GM18858 (cell line): Measurements from ENCODE around the gene DGKI.

ENCODE experiments used
- ATAC-seq: cut with Tn5 transposase; IDR thresholded peaks from one replicate; pipeline ENCODE4 v1.9.1; 2021; ENCODE audit not compliant: unreplicated experiment

DGKI gene

DNA sequence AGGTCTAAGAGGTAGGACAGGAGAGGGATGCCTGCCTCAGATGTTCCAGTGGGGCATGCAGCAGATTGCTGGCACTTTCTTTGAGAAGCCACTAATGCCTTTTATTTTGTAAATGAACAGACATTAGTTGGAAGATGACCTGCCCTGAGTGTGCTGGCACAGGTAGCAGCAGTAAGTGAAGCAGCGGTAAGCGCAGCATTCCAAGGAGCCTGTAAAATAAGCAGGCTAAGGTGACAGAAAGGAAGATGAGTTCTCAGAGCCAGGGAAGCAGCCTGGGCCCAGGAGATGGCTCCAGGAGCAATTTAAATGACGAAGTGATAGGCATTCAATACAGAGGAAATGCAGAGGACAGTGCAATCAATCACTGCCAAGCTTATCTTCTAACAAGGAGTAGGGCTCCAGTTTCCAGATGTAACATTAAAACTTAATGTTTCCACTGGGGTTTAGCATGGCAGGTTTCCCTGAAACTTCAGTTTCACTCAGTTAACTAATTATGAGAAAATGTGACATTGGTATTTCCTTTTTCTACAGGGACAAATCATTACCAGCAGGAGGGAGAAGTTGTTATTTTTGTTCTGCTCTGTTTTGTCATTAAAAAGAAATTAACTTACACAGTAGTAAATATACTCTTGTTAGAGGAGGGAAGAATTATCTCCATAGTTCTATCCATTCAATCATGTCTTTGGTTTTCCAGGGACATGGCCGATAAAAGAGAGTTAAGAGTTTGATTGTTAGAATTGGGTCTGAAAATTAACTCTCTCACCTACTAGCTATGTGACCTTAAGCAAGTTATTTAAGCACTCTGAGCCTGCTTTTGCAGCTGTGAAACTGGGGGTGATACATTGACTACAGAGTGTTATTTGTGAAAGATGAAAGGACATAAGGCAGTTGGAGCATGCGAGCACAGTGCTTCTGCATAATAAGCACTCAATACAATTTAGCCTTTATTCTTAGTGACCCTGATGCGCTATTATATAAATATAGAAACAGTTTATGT, 406.6 kb downstream of the DGKI start:
- ATAC-seq = no peak

DNA sequence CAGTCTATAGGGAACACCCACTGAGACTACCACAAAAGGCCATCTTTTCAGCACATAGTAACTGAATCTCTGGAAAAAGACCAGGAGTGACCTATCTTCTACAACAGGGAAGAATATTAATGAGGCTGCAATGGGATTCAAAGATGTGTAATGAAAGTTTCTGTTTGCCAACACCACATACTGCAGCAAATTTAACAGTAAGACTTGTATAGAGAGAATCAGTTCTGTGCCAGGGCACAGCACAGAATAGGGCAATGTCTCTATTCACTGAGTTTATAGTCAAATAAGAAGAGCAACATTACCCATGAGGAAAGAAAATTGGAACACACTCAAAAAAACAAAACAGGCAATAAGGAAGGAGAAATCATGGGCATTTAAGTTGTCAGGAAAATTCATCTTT, 411.8 kb downstream of the DGKI start:
- ATAC-seq = no peak

DNA sequence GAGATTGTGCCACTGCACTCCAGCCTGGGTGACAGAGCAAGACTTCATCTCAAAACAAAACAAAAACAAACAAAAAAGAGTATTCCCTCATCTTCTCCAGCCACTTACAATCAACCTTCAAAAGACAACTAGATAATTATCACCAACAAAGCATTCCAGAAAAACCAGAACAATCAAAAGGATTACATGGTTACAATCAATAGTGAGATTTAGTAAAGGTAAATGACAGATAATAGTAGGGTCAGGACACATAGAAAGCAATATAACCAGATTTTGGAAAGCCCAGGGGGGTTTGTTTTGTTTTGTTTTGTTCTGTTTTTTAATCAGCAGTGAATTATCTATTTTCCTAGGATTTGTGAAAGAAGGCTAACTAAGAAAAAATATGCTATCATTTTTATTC, 412.2 kb downstream of the DGKI start:
- ATAC-seq = no peak

DNA sequence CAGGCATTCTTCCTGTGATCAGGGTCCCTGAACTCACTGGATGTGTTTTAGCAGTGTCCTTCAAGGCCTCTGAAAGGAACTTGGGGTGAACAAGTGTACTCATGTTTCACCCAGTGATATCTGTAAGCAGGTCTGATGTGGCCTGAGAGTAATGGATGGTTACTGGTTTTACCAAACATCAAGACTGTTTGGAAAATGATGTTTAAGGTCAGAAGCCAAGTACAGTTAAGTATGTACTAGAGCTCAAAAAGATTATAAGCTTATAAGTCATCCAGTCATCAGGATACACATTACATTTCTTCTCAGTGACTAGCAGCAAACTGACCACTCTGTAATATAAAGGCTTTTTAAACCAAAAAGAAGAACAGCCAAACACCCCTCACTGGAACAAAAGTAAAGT, 423.5 kb downstream of the DGKI start:
- ATAC-seq = no peak

DNA sequence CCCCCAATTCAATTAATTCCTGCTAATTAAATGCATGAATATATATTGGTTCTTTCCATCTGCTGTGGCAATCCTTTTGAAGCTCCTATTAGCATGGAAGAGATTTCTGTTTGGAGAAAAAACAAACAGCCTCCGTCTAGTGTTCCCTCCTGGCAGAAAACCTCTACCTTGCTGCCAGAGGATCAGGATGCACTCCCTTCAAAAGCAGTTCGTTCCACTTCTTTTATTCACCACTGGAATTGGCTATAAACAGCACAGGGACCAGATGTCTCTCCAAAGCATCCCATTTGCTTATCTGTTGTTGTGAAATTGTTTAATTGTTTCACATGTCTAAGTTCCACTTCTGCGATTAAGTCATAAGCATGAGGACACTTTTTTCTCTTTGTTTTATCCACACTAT, 425.4 kb downstream of the DGKI start:
- no peak for ATAC-seq

DNA sequence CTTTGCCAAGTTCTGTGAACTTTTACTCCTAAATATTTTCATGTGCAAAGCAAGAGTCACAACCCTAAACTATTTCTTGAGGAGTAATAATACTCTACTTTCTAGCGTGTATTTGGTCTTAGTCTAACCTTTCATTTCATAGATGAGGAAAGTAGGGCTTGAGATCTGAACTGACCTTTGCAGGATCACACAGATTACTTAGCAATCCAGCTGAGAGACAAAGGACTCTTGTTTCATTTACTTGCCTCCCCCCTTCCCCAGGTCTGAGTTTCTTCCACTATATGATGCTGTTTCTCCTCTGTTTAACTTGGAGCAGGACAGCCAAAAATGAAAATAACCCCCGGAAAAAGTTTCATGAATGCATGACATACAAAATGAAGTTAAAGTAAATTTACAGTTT, 427.9 kb downstream of the DGKI start:
- no peak for ATAC-seq

DNA sequence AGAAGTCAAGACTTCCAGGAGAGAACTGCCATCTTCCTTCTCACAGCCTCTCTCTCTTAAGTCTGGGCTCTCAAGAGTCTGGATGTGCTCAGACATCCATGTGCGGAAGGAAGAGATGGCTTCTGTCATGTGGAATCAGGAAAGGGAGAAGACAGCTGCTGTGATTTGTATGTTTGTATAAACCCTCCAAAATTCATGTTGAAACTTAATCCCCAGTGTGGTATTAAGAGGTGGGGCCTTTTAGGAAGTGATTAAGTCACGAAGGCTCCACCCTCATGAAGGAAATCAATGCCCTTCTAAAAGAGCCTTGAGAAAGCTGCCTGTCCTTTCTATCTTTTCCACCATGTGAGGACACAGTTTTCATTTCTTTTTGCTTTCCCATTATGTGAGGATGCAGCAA, 429.3 kb downstream of the DGKI start:
- ATAC-seq = no peak

DNA sequence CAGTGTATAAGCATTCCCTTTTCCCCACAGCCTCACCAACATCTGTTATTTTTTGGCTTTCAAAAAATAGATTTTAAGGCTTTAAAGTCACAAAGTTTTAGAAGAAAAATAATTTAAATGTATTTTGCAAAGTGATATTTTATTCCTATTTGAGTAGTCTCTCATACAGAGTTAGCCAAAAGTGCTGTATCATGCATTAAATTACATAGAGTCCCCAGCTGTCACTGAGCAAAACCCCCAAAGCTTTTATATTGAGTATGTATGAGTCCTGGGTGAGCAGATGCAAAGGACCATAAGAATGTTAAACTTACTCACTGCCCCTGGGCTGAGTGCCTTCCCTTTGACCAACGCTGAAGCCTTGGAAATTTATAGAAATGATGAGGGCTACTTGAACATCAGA, 432.9 kb downstream of the DGKI start:
- no peak for ATAC-seq

DNA sequence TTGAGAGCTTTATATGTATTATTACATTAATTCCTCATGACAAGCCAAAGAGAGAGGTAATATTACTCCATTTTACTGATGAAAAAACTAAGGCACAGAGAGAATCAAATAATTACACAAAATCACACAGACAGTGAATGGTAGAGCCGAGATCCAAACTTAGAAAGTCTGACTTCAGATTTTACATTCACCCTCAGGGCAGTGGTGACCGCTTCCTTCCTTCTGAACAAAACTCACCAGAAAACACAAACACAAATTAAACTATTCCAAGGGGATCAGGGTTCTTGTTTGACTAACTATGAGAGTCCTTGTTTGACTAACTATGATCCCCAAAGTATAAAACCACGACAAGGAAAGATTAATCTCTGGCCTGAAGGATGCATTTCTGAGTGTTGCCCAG, 435.3 kb downstream of the DGKI start:
- no peak for ATAC-seq

DNA sequence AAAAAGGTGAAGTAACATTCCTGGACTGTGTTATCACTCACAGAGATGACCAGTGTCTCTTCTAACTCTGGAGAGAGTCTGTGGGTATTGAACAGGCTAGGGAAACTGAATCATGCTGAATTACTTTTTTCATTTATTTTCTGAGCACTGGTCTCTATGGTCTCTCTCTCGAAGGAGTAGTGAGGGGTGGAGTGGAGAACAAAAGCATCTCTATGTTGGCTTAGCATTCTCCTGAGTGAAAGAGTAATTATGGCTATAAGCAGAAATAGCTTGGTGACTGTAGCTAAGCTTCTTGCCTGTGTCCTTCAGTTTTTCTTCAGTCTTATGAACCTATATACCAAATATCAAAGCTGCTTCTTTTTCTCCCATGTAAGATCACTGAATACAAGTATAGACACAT, 438.6 kb downstream of the DGKI start:
- ATAC-seq = no peak

DNA sequence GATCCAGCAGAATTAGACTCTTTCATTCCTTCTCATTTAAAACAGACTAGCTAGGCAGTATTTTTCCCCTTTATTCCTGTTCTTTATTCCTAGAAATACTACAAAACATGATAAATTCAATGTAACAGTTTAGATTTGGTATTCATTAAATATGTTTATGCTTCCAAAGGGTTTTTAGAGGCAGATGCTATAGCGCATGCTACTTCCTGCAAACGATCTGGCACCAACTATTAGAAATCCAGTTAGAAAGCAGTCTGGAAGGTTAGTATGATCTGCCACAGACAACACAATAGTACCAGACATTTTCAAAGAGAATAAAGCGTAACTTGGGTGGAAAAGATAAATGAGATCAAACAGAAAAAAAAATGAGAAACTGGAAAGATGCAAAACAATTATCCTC, 439.7 kb downstream of the DGKI start:
- ATAC-seq = no peak

DNA sequence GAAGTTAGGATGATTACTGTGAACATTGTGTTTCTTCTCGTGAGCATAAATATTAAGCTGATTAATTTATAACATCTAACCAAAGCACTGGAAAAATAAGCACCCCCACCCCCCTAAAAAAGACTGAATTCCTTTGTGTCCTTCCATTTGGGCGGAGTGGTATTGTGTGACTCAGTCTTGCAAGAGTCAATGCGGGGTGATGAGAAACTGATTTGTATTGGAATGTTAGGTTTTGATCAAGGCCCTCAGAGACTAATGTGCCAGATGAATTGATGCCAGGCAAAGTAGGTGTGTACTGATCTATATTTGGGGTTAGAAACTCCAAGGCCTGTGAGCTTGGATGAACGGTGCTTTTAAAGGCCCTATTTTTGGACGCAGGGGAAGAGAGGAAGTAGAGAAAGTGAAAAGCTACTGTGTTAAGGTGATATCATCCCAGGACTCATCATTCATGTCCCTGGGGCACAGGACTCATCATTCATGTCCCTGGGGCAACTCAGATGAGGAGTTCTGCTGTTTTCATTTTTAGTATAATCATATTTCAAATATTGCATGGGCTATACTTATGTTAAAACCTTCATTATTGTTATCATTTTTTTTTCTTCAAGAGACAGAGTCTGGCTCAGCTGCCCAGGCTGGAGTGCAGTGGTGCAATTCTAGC, 442.0 kb downstream of the DGKI start:
- ATAC-seq = no peak

DNA sequence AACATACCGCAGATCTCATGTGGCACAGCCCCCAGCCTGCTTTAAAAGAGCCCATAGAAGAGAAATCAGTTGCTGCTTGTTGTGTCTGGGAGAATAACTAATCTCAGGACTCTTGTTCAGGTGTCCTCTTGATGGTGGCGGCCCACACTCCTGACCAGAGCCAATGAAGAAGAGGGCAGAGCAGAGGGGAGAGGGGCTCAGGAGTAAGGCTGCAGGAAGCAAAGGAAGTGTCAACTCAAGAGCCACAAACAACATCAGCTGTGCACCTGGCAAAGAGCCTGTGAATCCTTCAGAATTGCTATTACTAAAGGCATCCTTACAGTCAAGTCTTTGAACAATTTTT, 443.4 kb downstream of the DGKI start:
- ATAC-seq = no peak

DNA sequence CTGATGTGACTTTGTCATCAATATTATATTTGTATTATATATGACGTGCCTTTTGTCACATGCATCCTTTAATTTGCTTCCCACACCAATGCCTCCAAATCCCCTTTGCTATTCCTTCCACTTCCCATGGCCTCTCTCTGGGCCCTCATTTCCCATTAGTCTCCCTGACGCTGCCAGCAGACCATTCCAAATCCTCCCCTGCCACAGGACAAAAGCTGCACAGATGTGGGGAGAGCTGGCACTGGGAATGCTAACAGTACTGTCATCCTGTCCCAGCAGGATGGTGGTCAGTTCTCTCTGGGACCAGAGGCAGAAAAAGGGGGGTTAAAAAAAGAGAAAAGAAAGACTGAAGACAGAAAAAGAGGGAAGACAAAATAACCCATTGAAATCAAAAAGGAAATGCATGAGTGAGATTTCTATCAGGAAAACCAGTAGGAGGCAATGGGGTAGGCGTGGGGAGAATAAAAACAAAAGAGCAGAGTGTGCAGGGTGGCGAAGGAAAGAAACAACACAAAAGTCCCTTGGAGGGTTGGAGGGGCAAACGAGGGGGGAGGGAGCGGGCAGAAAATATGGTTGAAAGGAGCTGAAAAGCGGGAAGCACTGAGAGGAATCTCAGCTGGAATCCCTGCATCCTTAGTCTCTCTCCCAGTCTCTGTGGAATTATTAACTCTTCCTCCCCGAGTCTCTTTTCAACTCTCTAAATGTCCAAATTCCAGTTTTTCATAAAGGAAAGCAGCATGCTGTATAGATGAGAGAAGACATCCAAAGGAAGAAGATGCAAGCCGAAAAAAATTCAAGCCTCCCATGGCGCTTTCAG, 444.0 kb downstream of the DGKI start:
- no peak for ATAC-seq

DNA sequence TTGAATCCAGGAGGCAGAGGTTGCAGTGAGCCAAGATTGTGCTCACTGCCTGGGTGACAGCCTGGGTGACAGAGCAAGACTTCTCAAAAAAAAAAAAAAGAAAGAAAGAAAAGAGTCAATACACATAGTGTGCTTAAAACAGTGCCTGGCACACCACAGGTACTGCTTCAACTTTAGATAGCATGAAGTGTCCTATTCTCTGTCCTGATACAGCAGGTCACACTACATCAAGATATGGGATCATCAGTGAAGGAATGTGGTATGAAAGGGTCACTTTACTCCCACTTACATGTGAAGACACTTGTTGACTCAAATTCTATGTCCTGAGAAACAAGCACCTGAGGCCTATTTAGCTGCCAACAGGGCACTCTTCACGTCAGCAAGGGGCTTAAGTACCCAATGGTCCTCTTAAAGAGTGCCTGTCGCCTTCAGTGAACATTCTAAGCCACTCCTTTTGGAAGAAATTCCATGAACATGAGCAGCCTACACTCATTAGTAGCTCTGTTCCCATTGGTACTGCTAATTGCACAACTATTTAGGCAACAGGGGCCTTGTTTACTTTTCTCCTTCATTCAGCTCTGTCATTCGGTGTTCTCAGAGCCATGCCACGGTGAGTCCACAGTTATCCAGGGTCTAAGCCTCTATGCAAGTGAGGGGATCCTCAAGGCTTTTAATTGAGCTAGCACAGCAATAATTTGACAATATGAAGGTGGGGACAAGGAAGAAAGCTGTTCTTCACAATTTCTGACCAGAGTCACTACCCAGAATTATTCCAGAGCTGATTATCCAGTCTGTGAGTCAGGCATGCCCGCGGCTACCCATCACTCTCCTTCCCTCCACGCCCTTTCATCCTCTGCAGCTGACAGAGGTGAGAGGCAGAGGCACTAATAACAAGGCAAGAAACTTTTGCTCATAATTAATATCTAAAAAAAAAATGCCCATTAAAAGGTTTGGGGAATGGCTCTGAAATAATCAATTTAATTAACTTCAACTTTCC, 446.6 kb downstream of the DGKI start:
- no peak for ATAC-seq

DNA sequence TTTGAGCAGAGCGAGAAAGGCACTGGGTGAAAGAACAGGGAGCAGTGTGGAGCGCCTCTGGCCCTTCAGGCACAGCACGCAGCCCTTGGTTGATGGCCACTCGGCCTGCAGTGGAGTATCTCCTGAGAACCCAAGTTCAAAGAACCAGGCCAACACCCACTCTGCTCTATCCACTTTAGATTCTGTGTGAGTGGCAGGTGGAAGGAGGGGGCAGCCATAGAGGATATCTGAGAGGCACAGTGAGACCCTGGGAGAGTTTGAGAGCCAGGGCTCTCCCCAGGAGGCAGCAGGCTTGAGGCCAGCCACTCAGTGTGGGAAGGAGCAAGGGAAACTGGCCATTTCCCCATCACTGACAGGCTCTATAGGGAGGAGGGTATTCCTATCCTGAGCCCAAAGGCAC, 450.7 kb downstream of the DGKI start:
- no peak for ATAC-seq

DNA sequence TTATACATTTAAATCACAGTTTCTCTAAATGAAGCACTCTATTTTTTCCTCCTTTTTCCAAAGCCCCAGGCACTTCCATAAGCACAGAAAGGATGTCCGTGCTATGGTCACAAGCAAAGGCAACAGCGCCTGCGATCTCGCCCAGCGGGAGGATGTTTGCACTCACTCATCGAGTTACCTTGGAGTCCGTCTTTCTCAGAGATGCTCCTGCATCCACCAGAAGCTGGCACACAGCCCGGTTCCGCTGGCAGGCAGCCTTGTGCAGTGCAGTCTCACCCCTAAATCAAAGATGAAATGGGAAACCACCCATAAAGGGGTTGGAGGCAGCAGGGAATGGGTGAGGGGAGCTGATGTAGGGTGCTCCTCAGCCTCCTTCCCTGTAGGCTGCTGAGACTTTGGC, 451.4 kb downstream of the DGKI start:
- no peak for ATAC-seq

DNA sequence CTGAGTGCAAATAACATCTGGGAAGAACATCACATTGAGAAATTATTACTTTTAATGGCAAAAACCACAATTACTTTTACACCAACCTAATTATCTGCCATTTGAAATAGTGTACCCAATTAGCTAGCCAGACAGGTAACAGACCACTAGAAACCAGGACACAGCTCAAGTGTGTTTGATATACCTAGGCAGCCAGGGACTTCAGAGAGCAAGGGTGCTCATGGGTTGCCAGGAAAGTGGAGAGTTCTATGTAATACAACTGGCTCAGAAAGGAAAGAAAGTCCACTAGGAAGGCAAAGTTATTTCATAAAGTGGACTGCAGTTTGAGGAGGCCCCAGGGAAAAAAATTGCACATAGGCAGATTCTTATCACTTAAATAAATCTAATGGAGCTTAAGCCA, 453.2 kb downstream of the DGKI start:
- ATAC-seq = no peak

DNA sequence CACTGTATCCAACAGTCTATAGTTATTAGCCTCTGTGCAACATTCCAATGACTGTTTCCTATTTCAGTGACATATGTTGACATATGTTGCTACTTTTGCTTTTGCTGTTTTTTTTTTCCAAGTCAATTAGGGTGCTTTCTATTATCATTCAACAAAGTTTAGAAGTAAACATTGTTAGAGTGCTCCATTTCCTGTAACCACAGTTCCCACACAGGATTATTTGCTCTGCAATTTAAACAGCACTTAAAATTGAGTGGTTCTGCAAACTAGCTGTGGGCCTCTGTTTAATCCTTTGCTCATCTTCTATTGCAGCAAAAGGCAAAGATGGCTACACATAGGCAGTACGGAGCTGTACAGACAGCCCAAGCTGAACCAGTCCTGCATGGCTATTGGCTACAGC, 456.7 kb downstream of the DGKI start:
- no peak for ATAC-seq

DNA sequence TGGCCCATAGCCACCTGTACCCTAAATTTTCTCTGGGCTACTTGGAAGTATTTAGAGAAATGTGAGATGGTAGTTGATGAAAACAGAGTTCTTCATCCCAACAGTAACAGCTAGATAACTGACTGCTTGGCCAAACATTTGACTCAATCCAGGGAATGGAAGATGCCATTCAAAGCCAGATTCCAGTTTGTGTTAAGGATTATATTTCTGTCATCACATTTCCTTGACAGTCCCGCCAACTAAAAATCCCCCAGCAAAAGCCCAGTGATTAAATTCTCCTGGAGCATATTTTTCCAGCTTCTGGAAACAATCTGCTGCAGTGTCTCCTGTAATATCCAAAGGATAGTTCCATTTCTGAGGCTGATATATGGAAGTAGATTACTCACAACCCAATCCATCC, 457.9 kb downstream of the DGKI start:
- no peak for ATAC-seq

DNA sequence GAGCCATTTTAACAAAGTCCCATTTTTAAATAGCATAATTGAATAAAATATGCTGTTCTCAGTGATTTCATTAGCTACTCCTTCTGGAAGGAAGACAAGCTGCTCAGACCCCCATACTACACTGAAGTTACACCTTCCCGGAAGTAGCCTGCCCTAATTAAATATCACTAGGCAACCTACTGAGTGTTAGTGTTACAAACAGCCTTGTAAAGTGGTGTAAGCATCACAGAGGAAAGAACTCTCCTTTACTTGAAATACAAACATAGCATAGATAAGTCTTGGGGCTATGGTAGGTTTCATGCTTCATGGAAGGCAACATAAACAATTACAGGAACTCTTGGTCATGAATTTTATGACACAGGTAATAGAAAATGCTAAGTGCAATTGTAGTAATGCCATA, 459.8 kb downstream of the DGKI start:
- ATAC-seq = no peak
